HG03175 (cell line): ENCODE data around the gene KRTAP8-1.

Experiments used
- ATAC-seq: cut with Tn5 transposase; IDR thresholded peaks from one replicate; pipeline ENCODE4 v1.9.1; 2021; ENCODE audit warnings: mild to moderate bottlenecking, moderate library complexity; ENCODE audit not compliant: unreplicated experiment

The KRTAP8-1 gene, protein sequence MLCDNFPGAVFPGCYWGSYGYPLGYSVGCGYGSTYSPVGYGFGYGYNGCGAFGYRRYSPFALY

DNA sequence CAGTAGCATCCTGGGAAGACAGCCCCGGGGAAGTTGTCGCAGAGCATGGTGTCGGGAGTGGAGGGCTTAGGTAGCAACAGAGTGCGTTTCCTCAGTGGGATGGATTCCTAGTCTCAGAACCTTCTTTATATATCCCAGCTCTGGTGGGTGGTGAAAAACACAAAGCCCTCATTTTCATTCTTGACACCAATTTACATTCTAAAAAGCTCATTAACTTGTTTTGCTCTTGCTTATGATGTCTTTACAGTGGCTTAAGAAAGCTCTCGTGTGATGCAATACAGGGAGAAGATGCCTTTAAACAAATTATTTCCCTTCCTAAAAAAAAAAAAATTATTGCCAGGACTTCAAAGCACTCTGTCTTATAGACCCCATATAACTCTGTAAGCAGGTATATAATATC is at the start of gene KRTAP8-1:
Gene KRTAP8-1 (minus strand): TSS at position 101 of the 400 bp plus-strand sequence. CDS start 54 bp downstream, at position 47.
- no peak for ATAC-seq

DNA sequence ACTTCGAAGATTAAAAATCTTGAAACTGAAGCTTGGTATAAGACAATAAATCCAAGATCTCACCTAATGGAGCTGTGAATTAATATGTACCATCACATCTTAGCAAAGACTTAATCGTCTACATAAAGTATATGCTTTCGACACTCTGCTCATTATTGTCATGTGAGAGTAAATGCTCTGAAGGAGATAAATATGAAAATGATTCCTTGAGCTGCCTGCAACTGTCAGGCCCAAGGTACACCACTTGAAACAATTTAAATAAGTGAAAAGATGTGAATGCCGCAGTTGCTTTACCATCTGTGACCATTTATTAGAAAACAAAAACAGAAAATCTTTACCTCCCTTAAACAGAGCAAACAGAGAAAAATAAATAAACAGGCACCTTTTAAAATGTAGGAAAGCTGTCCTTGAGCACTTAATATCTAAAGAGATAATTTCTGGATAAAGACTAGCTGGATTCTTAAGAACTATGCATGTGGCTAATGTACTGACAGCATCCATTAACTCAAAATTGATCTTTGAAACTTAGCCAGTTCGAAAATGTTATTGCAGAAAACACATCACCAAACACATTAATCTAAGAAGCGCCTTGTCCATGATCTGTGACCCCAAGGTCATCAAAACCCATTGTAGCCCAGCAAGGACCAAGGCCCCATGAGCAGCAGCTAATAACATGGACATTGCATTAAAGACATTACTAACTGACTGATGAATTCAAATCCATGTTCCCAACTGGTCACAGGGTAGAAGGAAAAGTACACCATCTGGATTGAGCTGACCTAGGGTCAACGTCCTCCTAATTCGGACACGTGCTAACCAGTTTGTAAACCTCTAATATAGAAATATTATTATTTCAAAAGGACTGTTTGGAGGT is 34.8 kb upstream of the KRTAP8-1 start:
- no peak for ATAC-seq

DNA sequence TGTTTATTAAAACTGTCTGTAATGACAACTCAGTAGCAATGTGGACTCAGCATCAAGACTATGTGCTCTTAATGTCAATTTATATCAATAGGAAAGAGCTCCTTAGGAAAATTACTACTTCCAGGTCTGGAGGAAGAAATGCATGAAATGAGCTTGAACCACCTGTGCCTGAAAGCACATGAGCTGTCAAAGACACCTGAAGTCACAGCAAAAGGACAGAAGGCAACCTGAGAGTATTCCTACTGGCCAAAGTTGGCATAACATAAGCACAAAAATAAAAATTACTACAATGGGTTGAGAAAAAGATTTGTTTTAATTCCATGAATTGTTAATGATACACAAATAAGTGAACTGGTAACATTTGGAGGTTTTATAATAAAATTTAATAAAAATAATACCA is 29.9 kb upstream of the KRTAP8-1 start:
- no peak for ATAC-seq

- ATAC-seq = no peak
Observed at GRCh38 chr21:30839304-30839703, 26.2 kb upstream of the KRTAP8-1 start.

GRCh38 chr21:30838536-30838935 is 25.5 kb upstream of the KRTAP8-1 start:
- no peak for ATAC-seq

- no peak for ATAC-seq
Observed at GRCh38 chr21:30831194-30831765, 18.2 kb upstream of the KRTAP8-1 start.

DNA sequence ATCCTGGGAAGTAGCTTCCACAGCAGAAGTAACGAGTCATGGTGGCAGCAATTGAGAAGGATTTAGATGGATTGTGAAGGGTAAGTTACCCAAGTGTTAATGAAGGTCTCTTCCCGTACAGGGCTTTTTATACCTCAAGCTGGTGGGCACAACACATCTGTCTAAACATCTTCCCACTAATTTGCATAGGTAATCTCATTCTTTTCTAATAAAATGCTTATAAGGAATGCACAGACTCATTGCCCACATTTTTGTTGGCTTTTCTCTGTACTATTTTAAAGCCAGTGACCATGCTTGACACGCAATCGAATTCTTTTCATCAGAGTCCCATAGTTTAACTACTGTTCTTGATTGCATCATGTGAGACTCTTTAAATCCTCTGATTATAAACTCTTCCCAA is 16.6 kb upstream of the KRTAP8-1 start, which contains the start of gene KRTAP7-1:
Gene KRTAP7-1 (minus strand): TSS at position 101 of the 400 bp plus-strand sequence. CDS start 61 bp downstream, at position 40.
- ATAC-seq = no peak

GRCh38 chr21:30818837-30819610 is 6.0 kb upstream of the KRTAP8-1 start:
- no peak for ATAC-seq

- ATAC-seq = no peak
Observed at GRCh38 chr21:30800605-30801004, 12.5 kb downstream of the KRTAP8-1 start.

GRCh38 chr21:30793581-30794314 is 19.3 kb downstream of the KRTAP8-1 start:
- no peak for ATAC-seq

GRCh38 chr21:30779249-30779648 is 33.8 kb downstream of the KRTAP8-1 start:
- no peak for ATAC-seq

- no peak for ATAC-seq
Observed at GRCh38 chr21:30769724-30770431, 43.2 kb downstream of the KRTAP8-1 start.
